K562 (cell line): ENCODE data around the gene GFOD2. TPM values are rescaled to one million over a fixed set of nuclear protein-coding genes. Genes with fewer than 3 reads are reported as not detected.

Experiments used
- ATAC-seq: fragments of 200-7000 bp; cut with Tn5 transposase; 3 replicates; pipeline ENCODE4 v1.9.1; 2020; ENCODE audit warnings: moderate library complexity
- BruUV-seq: library from RNA; stranded (reverse); fragments of 400-500 nt; replicated peaks from 2 replicates; lab custom pipeline; 2021; lab: Mats Ljungman, UMichigan
- CTCF ChIA-PET: fragments of 300-600 bp; formaldehyde crosslinking; extraction: SDS; loops from one replicate; lab custom pipeline; 2021; ENCODE audit warnings: low intra/inter-chr PET ratio; lab: Yijun Ruan, JAX
- POLR2A ChIA-PET: fragments of 300-600, 350-650 bp; sonication (Branson Sonifier 250); formaldehyde crosslinking; extraction: SDS; loops from one replicate; lab custom pipeline; 2021; ENCODE audit warnings: antibody characterized with exemption, inconsistent platforms; lab: Yijun Ruan, JAX
- DNase-seq, 4 experiments: peaks; one replicate each; pipeline versions ENCODE4 v3.0.0 to v3.0.0-alpha.2; 2011 to 2018; ENCODE audit warnings: low spot score in 3 of 4, mixed read lengths in 3 of 4; ENCODE audit errors: extremely low read depth in 1 of 4
- FAIRE-seq: peaks from 2 replicates; lab custom pipeline; 2011; peaks lifted over from hg19 to GRCh38; lab: Jason Lieb, UNC
- H2AFZ ChIP-seq: 2 replicates; pipeline ENCODE4 v1.6.0; 2011; ENCODE audit warnings: low read depth, low read length, control low read depth, inconsistent platforms
- H3K27ac ChIP-seq: fragments of 200-600 bp; 3 replicates; pipeline ENCODE4 v1.8.0; 2011; ENCODE audit warnings: low read depth, mild to moderate bottlenecking, control low read depth, inconsistent platforms, low read length, moderate library complexity, mixed read lengths; ENCODE audit errors: extremely low read depth
- H3K27me3 ChIP-seq, 2 experiments: fragments of 300-600 bp in 1 of 2; 2 replicates in 1 of 2; 3 replicates in 1 of 2; pipeline versions ENCODE4 v1.6.0 to v1.8.0; 2011; ENCODE audit warnings: inconsistent platforms in 2 of 2, low read length in 2 of 2, mild to moderate bottlenecking in 1 of 2, mixed read lengths in 1 of 2, moderate library complexity in 1 of 2; ENCODE audit not compliant: control insufficient read depth in 2 of 2, insufficient read depth in 2 of 2
- H3K36me3 ChIP-seq: fragments of 300-600 bp; 3 replicates; pipeline ENCODE4 v1.8.0; 2011; ENCODE audit warnings: mild to moderate bottlenecking, low read length, inconsistent platforms; ENCODE audit not compliant: control insufficient read depth, insufficient read depth
- H3K4me1 ChIP-seq, 2 experiments: fragments of 200-600 bp in 1 of 2; replicated peaks in 1 of 2; 2 replicates in 1 of 2; 3 replicates in 1 of 2; pipeline versions ENCODE4 v1.5.1 to v1.8.0; 2011; ENCODE audit warnings: inconsistent platforms in 2 of 2, low read length in 2 of 2, mild to moderate bottlenecking in 1 of 2, mixed read lengths in 1 of 2, moderate library complexity in 1 of 2; ENCODE audit not compliant: control insufficient read depth in 2 of 2, insufficient read depth in 2 of 2
- H3K4me2 ChIP-seq: 2 replicates; pipeline ENCODE4 v1.6.1; 2011; ENCODE audit warnings: low read length, control low read depth, inconsistent platforms, mixed read lengths; ENCODE audit not compliant: insufficient read depth
- H3K4me3 ChIP-seq: fragments of 200-600 bp; sonication (generic), shearing (Covaris generic); 2 replicates; pipeline ENCODE4 v1.5.1; 2016; ENCODE audit warnings: control low read depth, inconsistent platforms
- H3K79me2 ChIP-seq: fragments of 200-600 bp; 3 replicates; pipeline ENCODE4 v1.8.0; 2011; ENCODE audit warnings: low read length, inconsistent platforms; ENCODE audit not compliant: control insufficient read depth, insufficient read depth
- H3K9ac ChIP-seq, 2 experiments: 2 replicates each; pipeline versions ENCODE4 v1.6.0 to v1.6.1; 2011; ENCODE audit warnings: low read depth in 2 of 2, low read length in 2 of 2, control low read depth in 1 of 2, inconsistent platforms in 1 of 2, mild to moderate bottlenecking in 1 of 2, mixed read lengths in 1 of 2; ENCODE audit not compliant: insufficient read depth in 1 of 2
- H3K9me1 ChIP-seq: one replicate; pipeline ENCODE4 v1.6.0; 2011; ENCODE audit warnings: inconsistent platforms, mild to moderate bottlenecking, low read length, moderate library complexity; ENCODE audit not compliant: control insufficient read depth, insufficient read depth
- H3K9me3 ChIP-seq: replicated peaks from 2 replicates; pipeline ENCODE4 v1.5.1; 2011; ENCODE audit warnings: low read depth, low read length, inconsistent platforms; ENCODE audit not compliant: control insufficient read depth, insufficient read depth
- H4K20me1 ChIP-seq: replicated peaks from 2 replicates; pipeline ENCODE4 v1.6.1; 2011; ENCODE audit warnings: low read length, inconsistent platforms, mixed read lengths; ENCODE audit not compliant: control insufficient read depth, insufficient read depth
- BACH1 ChIP-seq: fragments of 200-800 bp; sonication (Bioruptor generic); IDR thresholded peaks from 2 replicates; pipeline ENCODE4 v1.6.1; 2016; ENCODE audit warnings: missing genetic modification characterization, missing compliant biosample characterization
- CBX1 ChIP-seq: sonication (generic); IDR thresholded peaks from 2 replicates; pipeline ENCODE4 v1.6.1; 2016; ENCODE audit warnings: antibody characterized with exemption, low read depth, mild to moderate bottlenecking
- E2F3 ChIP-seq: fragments of 250-450 bp; sonication (Bioruptor Pico); IDR thresholded peaks from 2 replicates; pipeline ENCODE4 v1.4.0; 2020; ENCODE audit warnings: mild to moderate bottlenecking
- FOXK2 ChIP-seq, 2 experiments: fragments of 450-650 bp; IDR thresholded peaks in 1 of 2; conservative IDR thresholded peaks in 1 of 2; 2 replicates each; pipeline ENCODE4 v1.6.1; 2016; ENCODE audit warnings: low read depth in 2 of 2, mild to moderate bottlenecking in 1 of 2
- HNRNPLL ChIP-seq: fragments of 200-400 bp; formaldehyde crosslinking; IDR thresholded peaks from 2 replicates; pipeline ENCODE4 v1.6.1; 2017; ENCODE audit warnings: low read length, low read depth, mild to moderate bottlenecking; ENCODE audit not compliant: poor library complexity, severe bottlenecking
- HOXB6 ChIP-seq: fragments of 250-450 bp; sonication (Bioruptor Pico); IDR thresholded peaks from 2 replicates; pipeline ENCODE4 v1.5.1; 2022; ENCODE audit warnings: mild to moderate bottlenecking, borderline replicate concordance
- MED1 ChIP-seq: sonication (generic); formaldehyde crosslinking; IDR thresholded peaks from 2 replicates; pipeline ENCODE4 v1.8.1; 2023; ENCODE audit warnings: missing genetic modification reagents, borderline replicate concordance
- MLLT1 ChIP-seq, 2 experiments: fragments of 450-650 bp; IDR thresholded peaks; 2 replicates each; pipeline ENCODE4 v1.6.1; 2016
- MNT ChIP-seq, 2 experiments: fragments of 450-650 bp; conservative IDR thresholded peaks; 2 replicates each; pipeline ENCODE4 v1.6.1; 2017; ENCODE audit warnings: mild to moderate bottlenecking in 2 of 2, moderate library complexity in 2 of 2
- RBBP5 ChIP-seq: fragments of 200-600 bp; sonication (generic); IDR thresholded peaks from 2 replicates; pipeline ENCODE4 v1.6.1; 2012; ENCODE audit warnings: borderline replicate concordance, mild to moderate bottlenecking, low read length, control low read depth, inconsistent platforms; ENCODE audit not compliant: insufficient read depth, poor library complexity, severe bottlenecking
- SLC30A9 ChIP-seq: fragments of 250-450 bp; sonication (Bioruptor Pico); IDR thresholded peaks from 2 replicates; pipeline ENCODE4 v1.8.0; 2022; ENCODE audit warnings: mild to moderate bottlenecking, moderate library complexity
- SMAD4 ChIP-seq: fragments of 250-450 bp; sonication (Bioruptor Pico); conservative IDR thresholded peaks from 2 replicates; pipeline ENCODE4 v1.8.0; 2021; ENCODE audit warnings: inconsistent platforms, mild to moderate bottlenecking, moderate library complexity
- SRSF7 ChIP-seq: fragments of 200-400 bp; formaldehyde crosslinking; optimal IDR thresholded peaks from 2 replicates; pipeline ENCODE3; 2017; ENCODE audit warnings: mild to moderate bottlenecking, low read depth, low read length
- TSC22D4 ChIP-seq: fragments of 450-650 bp; IDR thresholded peaks from 2 replicates; pipeline ENCODE4 v1.6.1; 2016; ENCODE audit warnings: missing genetic modification characterization, missing biosample characterization, control low read depth
- ZEB2 ChIP-seq: fragments of 450-650 bp; IDR thresholded peaks from 2 replicates; pipeline ENCODE4 v1.6.1; 2016
- ZNF239 ChIP-seq: fragments of 250-450 bp; sonication (Bioruptor Pico); IDR thresholded peaks from 2 replicates; pipeline ENCODE4 v1.4.0; 2020; ENCODE audit warnings: mild to moderate bottlenecking
- WGBS: fragments of 100-300 bp; shearing (Covaris generic); methylation state at CpG from one replicate; pipeline ENCODE4 v1.1.6; 2016; ENCODE audit warnings: low coverage, mixed read lengths; ENCODE audit not compliant: insufficient coverage; ENCODE audit errors: missing lambda C conversion rate; 5-methylcytosine and 5-hydroxymethylcytosine counted together
- in situ Hi-C: fragments of 300-500 bp; cut with MboI; formaldehyde crosslinking; loops from 4 replicates; pipeline ENCODE4 v1.15.0; 2018; ENCODE audit warnings: inconsistent platforms, mixed read lengths
- intact Hi-C: fragments of 100-400 bp; cut with micrococcal nuclease; formaldehyde crosslinking; loops from 2 replicates; pipeline ENCODE4 v1.14.2; 2022
- polyA plus RNA-seq, 8 experiments: library from polyadenylated mRNA; depleted of rRNA in 4 of 8; stranded (reverse) in 5 of 8; unstranded in 3 of 8; fragments of >200 nt; fragmentation: Nextera tagmentation in 2 of 8; fragmentation: Illumina TruSeq in 1 of 8; extraction: Ambion mirVana in 2 of 8; extraction: Trizol in 1 of 8; gene quantifications; 2 replicates each; pipeline versions ENCODE4 v1.2.1 to v1.2.3, GENCODE V29; 2011 to 2014; ENCODE audit warnings: inconsistent platforms in 1 of 8, missing spikeins in 1 of 8
- total RNA-seq, 7 experiments: library from RNA; depleted of rRNA in 6 of 7; stranded (reverse); fragments of >200 nt in 6 of 7; fragmentation: Illumina TruSeq in 2 of 7; extraction: Trizol in 2 of 7; gene quantifications; 2 replicates each; pipeline versions ENCODE4 v1.2.1 to v1.2.3, GENCODE V29; 2011 to 2021; ENCODE audit warnings: low replicate concordance in 1 of 7
- TF ChIP-seq, protein P1 (sequence below): fragments of 250-450 bp; sonication (Bioruptor Pico); IDR thresholded peaks from 2 replicates; pipeline ENCODE4 v1.5.0; 2020; ENCODE audit warnings: mild to moderate bottlenecking

The GFOD2 gene
- total and polyA plus RNA-seq, 9 of the 15 experiments (the other 6 are each of a cell fraction or from before 2014, with no cell fraction given): 1.9 to 15.8 (median 11.1) TPM

DNA sequence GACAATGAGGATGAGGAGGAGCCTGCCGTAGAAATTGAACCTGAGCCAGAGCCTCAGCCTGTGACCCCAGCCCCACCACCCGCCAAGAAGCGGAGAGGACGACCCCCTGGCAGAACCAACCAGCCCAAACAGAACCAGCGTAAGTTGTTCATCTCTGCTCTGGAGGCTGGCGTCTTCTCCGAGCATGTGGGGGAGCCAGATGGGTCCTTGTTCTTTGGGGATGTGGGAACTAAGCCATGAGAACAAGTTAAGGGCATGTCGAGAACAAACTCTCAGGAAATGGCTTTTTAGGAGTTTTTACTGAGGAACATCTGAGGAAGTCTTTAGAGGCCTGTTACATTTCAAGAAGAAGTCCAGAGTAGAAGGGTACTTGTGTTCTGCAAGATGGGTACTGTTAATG lies 82.4 kb downstream of the GFOD2 start (continued):
- TF ChIP-seq MNT (conservative IDR thresholded peaks at IDR 0.05): no peak
- TF ChIP-seq SMAD4 (CRISPR knock-in tag): no peak
- TF ChIP-seq E2F3: no peak
- no peak for TF ChIP-seq SLC30A9 (CRISPR knock-in tag)
- TF ChIP-seq TSC22D4 (tag): no peak
- no peak for TF ChIP-seq BACH1
- TF ChIP-seq HNRNPLL: no peak
- TF ChIP-seq, all 486 proteins: peak for 0

GRCh38 chr16:67632415-67633172 lies 86.5 kb downstream of the GFOD2 start:
- ChIA-PET POLR2A (no interaction called here), CTCF (no interaction called here)
- FAIRE-seq (no peak), DNase-seq (no peak), ATAC-seq (no peak)
- no peak overlapping the region for H3K9ac ChIP-seq
- peaks cover 76% of the 10 kb centered on the region for H3K36me3 ChIP-seq
- 75% methylated on average over 7 of the region's 7 CpGs for WGBS
- no peak overlapping the region for H2AFZ ChIP-seq
- no peaks in the 10 kb centered on the region for H3K9me1 ChIP-seq
- in situ Hi-C loops: no loop called here
- intact Hi-C loops: no loop called here
- no peaks in the 10 kb centered on the region for H3K27me3 ChIP-seq
- no peak overlapping the region for H3K27ac ChIP-seq
- no peak overlapping the region for H3K4me3 ChIP-seq
- H3K4me2 ChIP-seq: no peak overlapping the region
- H4K20me1 ChIP-seq: no peaks in the 10 kb centered on the region
- no peaks in the 10 kb centered on the region; a peak in 1 of 5 replicates for H3K4me1 ChIP-seq
- H3K79me2 ChIP-seq: no peaks in the 10 kb centered on the region
- BruUV-seq: no TSS peak
- no peaks in the 10 kb centered on the region for H3K9me3 ChIP-seq
- TF ChIP-seq SRSF7: no peak
- no peak for TF ChIP-seq FOXK2 (conservative IDR thresholded peaks at IDR 0.05 in 1 of 2, IDR thresholded peaks at IDR 0.05 in 1 of 2; ENCODE audit: low read depth in 2 of 2)
- no peak for TF ChIP-seq MED1 (CRISPR knock-in tag)
- TF ChIP-seq CBX1: no peak
- TF ChIP-seq, protein P1, sequence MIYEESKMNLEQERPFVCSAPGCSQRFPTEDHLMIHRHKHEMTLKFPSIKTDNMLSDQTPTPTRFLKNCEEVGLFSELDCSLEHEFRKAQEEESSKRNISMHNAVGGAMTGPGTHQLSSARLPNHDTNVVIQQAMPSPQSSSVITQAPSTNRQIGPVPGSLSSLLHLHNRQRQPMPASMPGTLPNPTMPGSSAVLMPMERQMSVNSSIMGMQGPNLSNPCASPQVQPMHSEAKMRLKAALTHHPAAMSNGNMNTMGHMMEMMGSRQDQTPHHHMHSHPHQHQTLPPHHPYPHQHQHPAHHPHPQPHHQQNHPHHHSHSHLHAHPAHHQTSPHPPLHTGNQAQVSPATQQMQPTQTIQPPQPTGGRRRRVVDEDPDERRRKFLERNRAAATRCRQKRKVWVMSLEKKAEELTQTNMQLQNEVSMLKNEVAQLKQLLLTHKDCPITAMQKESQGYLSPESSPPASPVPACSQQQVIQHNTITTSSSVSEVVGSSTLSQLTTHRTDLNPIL (CRISPR knock-in tag): no peak
- TF ChIP-seq ZEB2: no peak
- TF ChIP-seq MLLT1 (IDR thresholded peaks at IDR 0.05): no peak
- no peak for TF ChIP-seq RBBP5
- TF ChIP-seq HOXB6: no peak
- no peak for TF ChIP-seq ZNF239 (CRISPR knock-in tag)
